NK-92 (cell line): ENCODE data around the gene CADM1.

Source experiments
- DNase-seq: peaks from one replicate; lab custom pipeline; 2025; ENCODE audit not compliant: unreplicated experiment; lab: John Stamatoyannopoulos, UW

Gene CADM1

GRCh38 chr11:115190196-115190595, 314.0 kb downstream of the CADM1 start:
- no peak for DNase-seq

DNA sequence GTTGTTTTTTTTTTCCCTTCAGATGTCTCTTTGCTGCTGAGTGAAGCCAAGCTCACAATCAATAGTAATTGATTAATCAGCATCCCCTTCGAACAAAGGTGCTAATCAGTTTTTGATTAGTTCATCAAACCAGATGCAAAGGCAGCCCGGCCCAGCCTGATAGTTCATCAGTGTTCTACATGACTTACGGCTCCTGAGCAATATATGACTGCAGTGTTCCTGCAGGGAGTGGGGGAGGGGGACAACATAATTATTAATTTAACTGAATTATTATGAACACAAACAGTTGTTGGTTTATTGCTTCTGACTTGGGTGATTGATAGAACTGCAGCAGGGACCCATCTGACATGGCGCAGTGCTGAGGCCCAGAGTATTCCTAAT, 315.3 kb downstream of the CADM1 start:
- no peak for DNase-seq

GRCh38 chr11:115188188-115188897, 315.9 kb downstream of the CADM1 start:
- DNase-seq = no peak

- DNase-seq = no peak
These were observed 318.3 kb downstream of the CADM1 start for GRCh38 chr11:115185931-115186330.

DNA sequence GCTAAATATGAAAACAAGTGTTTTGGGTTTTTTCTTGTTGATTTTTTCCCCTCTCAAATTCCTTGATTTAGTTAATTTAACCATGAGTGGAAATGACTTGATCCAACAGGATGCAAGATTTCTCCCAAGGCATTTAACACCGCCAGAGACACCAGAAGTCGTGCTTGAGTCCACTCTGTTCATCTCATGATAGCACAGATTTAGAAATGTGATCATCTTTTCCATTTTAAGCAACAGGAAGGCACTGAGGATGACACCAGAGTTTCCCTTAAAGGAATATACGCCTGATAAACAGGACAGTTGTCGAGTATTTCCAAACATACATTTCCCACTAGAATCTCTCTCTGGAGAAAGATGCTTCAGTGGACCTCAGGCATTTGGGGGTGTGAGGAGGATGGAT, 318.7 kb downstream of the CADM1 start:
- no peak for DNase-seq

DNA sequence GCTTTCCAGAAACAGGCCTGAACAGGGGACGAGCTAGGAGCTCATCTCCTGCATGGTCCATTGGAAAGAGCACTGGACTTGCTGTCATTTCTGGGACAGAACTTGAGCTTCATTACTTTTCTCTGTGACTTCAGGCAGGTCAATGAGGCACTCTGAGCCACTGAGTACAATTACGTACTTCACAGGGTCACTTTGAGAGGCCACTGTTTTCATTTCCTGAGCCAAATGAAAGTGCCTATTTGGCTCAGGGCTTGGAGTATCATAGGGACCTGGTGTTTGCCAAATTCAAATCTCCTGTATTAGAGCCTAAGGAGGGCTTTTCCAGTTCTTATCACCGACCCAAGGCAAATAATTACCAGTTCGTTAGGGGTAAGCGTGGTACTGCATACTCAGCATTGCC, 319.3 kb downstream of the CADM1 start:
- DNase-seq = no peak

GRCh38 chr11:115183830-115184229, 320.4 kb downstream of the CADM1 start:
- DNase-seq = no peak

GRCh38 chr11:115183136-115183535, 321.1 kb downstream of the CADM1 start:
- DNase-seq = no peak

- no peak for DNase-seq
These were observed 321.8 kb downstream of the CADM1 start for GRCh38 chr11:115182282-115182955.

DNA sequence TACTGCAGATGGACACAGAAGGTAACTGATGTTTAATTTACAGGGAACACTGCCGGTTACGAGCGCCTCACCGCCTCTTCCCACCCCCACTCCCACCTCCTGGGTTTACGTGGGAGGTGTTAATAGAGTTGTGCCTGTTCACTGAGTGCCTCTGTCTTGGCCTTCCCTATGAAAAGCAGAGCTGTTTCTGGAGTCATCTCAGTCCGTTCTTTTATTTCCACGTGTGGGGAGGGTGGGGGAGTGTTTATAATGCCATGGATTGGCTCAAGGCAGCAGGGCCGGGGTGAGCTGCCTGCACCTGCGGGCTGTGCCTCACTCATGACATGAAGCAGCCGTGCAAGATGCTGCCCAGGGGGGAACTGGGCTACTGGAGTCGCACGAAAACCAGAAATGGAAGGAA, 322.7 kb downstream of the CADM1 start:
- no peak for DNase-seq

DNA sequence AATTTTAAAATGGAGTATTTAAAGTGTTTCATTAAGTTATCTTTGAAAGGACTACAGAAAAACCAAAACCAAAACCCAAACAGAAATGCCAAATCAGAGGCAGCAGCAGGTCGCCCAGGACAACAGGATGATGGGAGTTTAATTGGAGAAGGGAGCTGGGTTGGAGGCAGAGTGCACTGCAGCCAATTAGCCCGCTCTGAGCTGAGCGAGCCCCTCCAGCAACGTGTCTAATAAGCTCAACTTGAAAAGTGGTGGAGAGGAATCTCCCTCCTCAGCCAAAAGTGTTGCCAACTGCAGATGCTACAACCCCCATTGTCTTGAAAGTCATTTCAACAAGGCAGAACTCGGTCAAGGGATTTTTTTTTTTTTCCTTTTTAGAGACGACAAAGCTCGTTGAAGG, 323.9 kb downstream of the CADM1 start:
- no peak for DNase-seq

- DNase-seq = no peak
These were observed 324.6 kb downstream of the CADM1 start for GRCh38 chr11:115179636-115180035.

DNA sequence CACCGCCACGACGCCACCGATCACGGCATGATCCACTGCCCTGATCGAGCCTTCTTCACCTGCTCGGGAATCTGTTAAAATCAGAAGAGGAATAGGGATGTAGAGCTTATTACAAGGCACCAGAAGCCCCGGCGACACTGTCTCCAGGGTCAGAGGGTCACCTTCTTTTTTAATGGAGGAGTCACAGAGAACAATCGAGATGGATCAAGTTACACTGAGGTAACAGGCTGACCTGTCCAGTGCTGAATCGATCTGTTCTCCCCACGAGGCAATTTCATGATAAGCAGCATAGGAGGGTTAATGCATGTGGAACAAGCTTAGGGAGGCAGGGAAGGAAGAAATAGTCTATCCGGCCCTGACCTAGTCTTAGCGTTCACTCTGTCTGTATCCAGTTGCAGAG, 325.5 kb downstream of the CADM1 start:
- DNase-seq = no peak

- no peak for DNase-seq
These were observed 331.1 kb downstream of the CADM1 start for GRCh38 chr11:115173136-115173535.

DNA sequence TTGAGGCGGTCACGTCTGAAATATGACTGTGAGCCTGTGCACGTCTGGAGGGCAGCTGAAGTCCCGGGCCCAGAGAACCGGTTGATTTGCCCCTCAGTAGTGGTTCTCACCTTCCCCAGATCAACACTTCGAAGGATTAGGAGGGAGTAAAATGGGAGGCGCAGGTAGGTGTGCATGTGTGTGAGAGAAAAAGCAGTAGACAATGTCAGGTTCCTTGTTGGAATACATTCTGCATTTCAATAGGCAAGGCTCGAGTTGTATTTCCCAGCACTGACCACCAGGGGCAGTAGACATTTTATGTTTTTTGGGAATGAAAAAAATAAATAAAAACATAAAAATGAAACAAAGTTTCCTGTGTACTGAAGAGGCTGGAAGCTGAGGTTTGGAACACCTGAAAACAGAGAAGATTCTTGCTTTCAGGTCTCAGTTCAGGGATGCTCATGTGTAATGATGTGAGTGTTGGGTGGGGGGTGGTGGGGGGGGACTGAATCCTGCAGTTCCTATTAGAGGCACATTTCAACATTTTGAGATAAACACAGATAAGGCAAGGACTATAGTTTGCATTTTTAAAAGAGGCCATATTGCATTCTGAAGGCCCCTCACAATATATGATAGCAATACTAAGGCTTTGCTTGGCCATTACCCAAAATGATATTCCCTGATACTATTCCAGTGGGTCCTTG, 333.9 kb downstream of the CADM1 start:
- DNase-seq = no peak

GRCh38 chr11:115169251-115169650, 335.0 kb downstream of the CADM1 start:
- no peak for DNase-seq

DNA sequence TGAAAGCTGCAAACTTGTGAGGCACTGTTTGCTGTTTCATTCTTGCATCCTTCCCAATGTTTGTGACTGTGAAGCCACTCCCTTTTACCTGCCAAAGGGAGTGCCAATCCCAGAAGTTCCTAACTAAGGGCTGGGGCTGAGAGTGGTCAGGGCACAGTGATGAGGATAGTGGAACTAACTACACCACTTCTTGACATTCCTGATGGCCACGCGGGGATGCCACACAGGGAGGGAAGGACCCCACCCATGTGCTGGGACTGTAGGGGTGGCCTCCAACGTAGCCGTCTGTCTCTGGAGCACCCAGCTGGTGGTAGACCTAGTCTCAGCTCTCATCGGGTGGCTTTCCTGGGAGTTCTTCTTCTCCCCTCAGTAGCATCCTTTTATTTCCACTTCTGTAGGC, 335.5 kb downstream of the CADM1 start:
- no peak for DNase-seq

DNA sequence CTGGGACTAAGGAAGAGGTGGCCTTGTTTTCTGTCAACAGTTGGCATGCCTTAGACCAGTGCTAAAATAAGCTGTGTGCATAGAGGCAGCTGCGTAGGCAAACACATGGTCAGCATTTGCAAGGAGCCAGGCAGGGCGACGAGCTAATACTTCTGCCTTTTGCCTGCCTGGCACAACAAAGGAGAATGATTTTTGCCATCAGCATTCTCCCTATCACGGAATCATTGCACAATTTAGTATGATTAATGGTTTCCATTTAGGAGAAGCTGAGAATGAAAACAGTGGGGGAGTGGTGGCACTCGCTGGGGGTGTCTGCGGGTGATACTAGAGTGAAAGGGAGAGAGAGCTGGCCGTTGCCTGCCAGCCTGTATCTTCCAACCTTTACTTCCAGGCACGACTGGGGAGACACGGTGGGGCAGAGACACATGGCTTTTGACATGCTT, 336.0 kb downstream of the CADM1 start:
- no peak for DNase-seq

GRCh38 chr11:115167456-115167855, 336.8 kb downstream of the CADM1 start:
- no peak for DNase-seq

- no peak for DNase-seq
These were observed 337.4 kb downstream of the CADM1 start for GRCh38 chr11:115166820-115167219.

DNA sequence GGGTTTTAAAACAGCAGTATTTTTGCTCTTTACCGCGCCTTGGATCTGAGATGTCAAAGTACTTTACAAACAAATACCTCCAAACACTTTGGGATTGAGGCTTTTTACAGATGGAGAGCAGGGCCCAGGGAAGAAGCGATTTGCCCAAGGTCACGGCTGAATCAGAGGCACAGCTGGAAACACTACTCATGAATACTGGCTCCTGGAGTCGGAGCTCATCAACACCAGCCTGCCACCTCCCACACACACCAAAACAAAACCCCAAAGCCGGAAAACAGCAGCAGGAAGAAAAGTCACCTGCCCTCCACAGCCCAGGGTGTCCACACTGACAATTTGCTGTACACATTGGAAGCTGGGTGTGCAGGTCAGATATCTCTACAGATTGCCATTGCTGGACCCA, 339.4 kb downstream of the CADM1 start:
- DNase-seq = no peak

DNA sequence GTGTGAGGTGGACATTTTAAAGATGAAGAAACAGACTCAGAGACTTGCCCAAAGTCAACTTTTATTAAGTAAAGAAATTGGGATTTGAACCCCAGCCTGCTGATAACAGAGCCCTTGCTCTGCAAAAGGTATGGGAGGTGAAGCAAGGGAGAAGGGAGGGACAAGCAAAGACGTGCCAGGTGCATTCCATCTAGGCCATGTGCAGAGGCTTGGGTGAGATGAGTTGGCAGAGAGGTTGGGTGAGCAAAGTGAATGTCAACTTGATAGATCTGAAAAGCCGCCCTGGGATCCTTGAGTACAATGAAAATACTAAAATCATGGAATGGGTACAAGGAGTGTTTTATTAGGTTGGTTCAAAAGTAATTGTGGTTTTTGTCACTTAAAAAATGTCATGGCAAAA, 341.3 kb downstream of the CADM1 start:
- DNase-seq = no peak
